Colonic mucosa (tissue), 4 donors: Measurements from ENCODE around the gene OR4M2. TPM values are rescaled to one million over a fixed set of nuclear protein-coding genes. Genes with fewer than 3 reads are reported as not detected.
"Not testable (repeated sequence)": the region's sequence is repeated elsewhere in the genome, so short reads cannot be mapped to it uniquely, and the experiment has no call there.

ENCODE experiments used
- DNase-seq: peaks from one replicate; pipeline ENCODE4 v3.0.0-alpha.2; 2020
- H3K27ac ChIP-seq: fragments of 200-600 bp; one replicate; pipeline ENCODE4 v1.8.0; 2021
- H3K27me3 ChIP-seq: fragments of 200-600 bp; one replicate; pipeline ENCODE4 v1.8.0; 2021
- H3K36me3 ChIP-seq: fragments of 200-600 bp; one replicate; pipeline ENCODE4 v1.8.0; 2021
- H3K4me1 ChIP-seq: fragments of 200-600 bp; one replicate; pipeline ENCODE4 v1.8.0; 2021; ENCODE audit warnings: mild to moderate bottlenecking
- H3K4me3 ChIP-seq: fragments of 200-600 bp; one replicate; pipeline ENCODE4 v1.8.0; 2021
- H3K9ac ChIP-seq, 2 donors: one replicate each; pipeline ENCODE4 v1.7.0; 2013; ENCODE audit warnings: control low read depth in 2 of 2, low read depth in 2 of 2, low read length in 2 of 2
- H3K9me3 ChIP-seq: fragments of 200-600 bp; one replicate; pipeline ENCODE4 v1.8.0; 2021
- intact Hi-C: fragments of 100-400 bp; cut with DNase I; formaldehyde crosslinking; loops from one replicate; pipeline ENCODE4 v1.14.1; 2022
- total RNA-seq, 2 donors: library from RNA; stranded (reverse); fragmentation: NEBNext Ultra II Directional in 1 of 2; extraction: Animal tissue kit (Norgen Biotek cat#: 25700) in 1 of 2; gene quantifications; one replicate each; pipeline ENCODE4 v1.2.1, GENCODE V29; 2021
- donor health status: healthy.
- donor health status: DM: no; HTN: no; CAD: no.
- donor health status: DM: no; HTN: no; CAD: no.

Gene OR4M2
- not detected for total RNA-seq

GRCh38 chr15:22080227-22080626 lies at the start of gene OR4M2:
TSS of gene OR4M2 (plus strand) at chr15:22080527. CDS start at chr15:22080625, 98 bp downstream.
- H3K4me1 ChIP-seq, H3K9ac ChIP-seq, H3K27ac ChIP-seq, intact Hi-C loops, H3K36me3 ChIP-seq, H3K9me3 ChIP-seq, H3K27me3 ChIP-seq, H3K4me3 ChIP-seq, DNase-seq: not testable (repeated sequence)

GRCh38 chr15:22069267-22069666 lies 11.1 kb upstream of the OR4M2 start:
- DNase-seq, intact Hi-C loops: not testable (repeated sequence)

GRCh38 chr15:22081386-22081785 lies 1.1 kb downstream of the OR4M2 start:
- H3K27me3 ChIP-seq, intact Hi-C loops: not testable (repeated sequence)

More at GRCh38 chr15:22069267-22069666, 11.1 kb upstream of the OR4M2 start:
- H3K27me3 ChIP-seq, H3K27ac ChIP-seq, H3K36me3 ChIP-seq, H3K9me3 ChIP-seq, H3K9ac ChIP-seq, H3K4me1 ChIP-seq, H3K4me3 ChIP-seq: not testable (repeated sequence)

GRCh38 chr15:22098616-22099253 lies 18.4 kb downstream of the OR4M2 start:
- H3K4me3 ChIP-seq, intact Hi-C loops, H3K36me3 ChIP-seq, H3K27me3 ChIP-seq, DNase-seq, H3K4me1 ChIP-seq, H3K27ac ChIP-seq, H3K9me3 ChIP-seq, H3K9ac ChIP-seq: not testable (repeated sequence)

More at GRCh38 chr15:22081386-22081785, 1.1 kb downstream of the OR4M2 start:
- H3K9ac ChIP-seq, H3K27ac ChIP-seq, H3K9me3 ChIP-seq, H3K4me3 ChIP-seq, H3K4me1 ChIP-seq, H3K36me3 ChIP-seq, DNase-seq: not testable (repeated sequence)

- H3K4me3 ChIP-seq, H3K36me3 ChIP-seq, H3K27me3 ChIP-seq, intact Hi-C loops, DNase-seq, H3K4me1 ChIP-seq, H3K9me3 ChIP-seq, H3K27ac ChIP-seq, H3K9ac ChIP-seq: not testable (repeated sequence)
Observed at GRCh38 chr15:22099289-22099891, 19.1 kb downstream of the OR4M2 start.

- H3K27me3 ChIP-seq, H3K9me3 ChIP-seq, intact Hi-C loops, H3K9ac ChIP-seq, H3K4me3 ChIP-seq, H3K4me1 ChIP-seq, H3K36me3 ChIP-seq, DNase-seq, H3K27ac ChIP-seq: not testable (repeated sequence)
Observed at GRCh38 chr15:22122033-22122432, 41.7 kb downstream of the OR4M2 start.

Other genes with a start within 250 kb of the OR4M2 start
- not detected for gene POTEB, start 202.8 kb upstream of the OR4M2 start, total RNA-seq